ES-I3 (cell line): Measurements from ENCODE around the gene GLI3.

Experiments
- H3K36me3 ChIP-seq: 2 replicates; pipeline ENCODE4 v1.6.1; 2013; ENCODE audit warnings: mild to moderate bottlenecking, low read length, control low read depth, moderate library complexity; ENCODE audit not compliant: insufficient read depth
- H3K4me1 ChIP-seq: 2 replicates; pipeline ENCODE4 v1.6.1; 2013; ENCODE audit warnings: mild to moderate bottlenecking, control low read depth, low read length; ENCODE audit not compliant: insufficient read depth
- H3K9ac ChIP-seq: 2 replicates; pipeline ENCODE4 v1.6.1; 2013; ENCODE audit warnings: low read depth, mild to moderate bottlenecking, low read length, moderate library complexity
- H3K9me3 ChIP-seq: 2 replicates; pipeline ENCODE4 v1.6.1; 2013; ENCODE audit warnings: mild to moderate bottlenecking, low read length, moderate library complexity; ENCODE audit not compliant: control insufficient read depth, insufficient read depth

GLI3 gene

GRCh38 chr7:42162560-42163325 is 74.3 kb downstream of the GLI3 start:
- H3K9ac ChIP-seq = no peak overlapping the region
- H3K4me1 ChIP-seq = no peaks in the 10 kb centered on the region
- H3K36me3 ChIP-seq = no peaks in the 10 kb centered on the region
- H3K9me3 ChIP-seq = no peaks in the 10 kb centered on the region

GRCh38 chr7:42161719-42162118 is 75.3 kb downstream of the GLI3 start:
- no peaks in the 10 kb centered on the region for H3K36me3 ChIP-seq
- H3K9ac ChIP-seq = no peak overlapping the region
- H3K4me1 ChIP-seq = no peaks in the 10 kb centered on the region
- no peaks in the 10 kb centered on the region for H3K9me3 ChIP-seq

GRCh38 chr7:42161110-42161509 is 75.9 kb downstream of the GLI3 start:
- no peaks in the 10 kb centered on the region for H3K4me1 ChIP-seq
- H3K9ac ChIP-seq = no peak overlapping the region
- H3K9me3 ChIP-seq = no peaks in the 10 kb centered on the region
- no peaks in the 10 kb centered on the region for H3K36me3 ChIP-seq

GRCh38 chr7:42159130-42159529 is 77.9 kb downstream of the GLI3 start:
- no peaks in the 10 kb centered on the region for H3K36me3 ChIP-seq

GRCh38 chr7:42156967-42157721 is 79.9 kb downstream of the GLI3 start:
- Histone ChIP-seq H3K36me3 (no peaks in the 10 kb centered on the region), H3K9me3 (no peaks in the 10 kb centered on the region), H3K4me1 (peaks cover 10% of the 10 kb centered on the region), H3K9ac (no peak overlapping the region)

More at GRCh38 chr7:42159130-42159529, 77.9 kb downstream of the GLI3 start:
- Histone ChIP-seq H3K4me1 (no peaks in the 10 kb centered on the region), H3K9ac (no peak overlapping the region), H3K9me3 (no peaks in the 10 kb centered on the region)

- no peak overlapping the region for H3K9ac ChIP-seq
- H3K4me1 ChIP-seq = peaks cover 10% of the 10 kb centered on the region
- H3K9me3 ChIP-seq = no peaks in the 10 kb centered on the region
- no peaks in the 10 kb centered on the region for H3K36me3 ChIP-seq
Measured at GRCh38 chr7:42156291-42156865, 80.6 kb downstream of the GLI3 start.

- Histone ChIP-seq H3K36me3 (no peaks in the 10 kb centered on the region), H3K9ac (no peak overlapping the region), H3K4me1 (peaks cover 10% of the 10 kb centered on the region), H3K9me3 (no peaks in the 10 kb centered on the region)
Measured at GRCh38 chr7:42155584-42156290, 81.3 kb downstream of the GLI3 start.

GRCh38 chr7:42154173-42154572 is 82.8 kb downstream of the GLI3 start:
- no peak overlapping the region for H3K9ac ChIP-seq
- H3K4me1 ChIP-seq = peaks cover 10% of the 10 kb centered on the region
- no peaks in the 10 kb centered on the region for H3K36me3 ChIP-seq
- no peaks in the 10 kb centered on the region for H3K9me3 ChIP-seq

- no peaks in the 10 kb centered on the region for H3K36me3 ChIP-seq
- H3K9ac ChIP-seq = no peak overlapping the region
- H3K9me3 ChIP-seq = no peaks in the 10 kb centered on the region
- H3K4me1 ChIP-seq = peaks cover 10% of the 10 kb centered on the region
Measured at GRCh38 chr7:42152329-42153205, 84.4 kb downstream of the GLI3 start.

GRCh38 chr7:42151309-42151708 is 85.7 kb downstream of the GLI3 start:
- Histone ChIP-seq H3K4me1 (peaks cover 10% of the 10 kb centered on the region), H3K9ac (no peak overlapping the region), H3K9me3 (no peaks in the 10 kb centered on the region), H3K36me3 (no peaks in the 10 kb centered on the region)

- peaks cover 7% of the 10 kb centered on the region for H3K4me1 ChIP-seq
- no peaks in the 10 kb centered on the region for H3K9me3 ChIP-seq
- H3K9ac ChIP-seq = no peak overlapping the region
- peaks cover 5% of the 10 kb centered on the region; the same call in 1 of the 2 replicates for H3K36me3 ChIP-seq
Measured at GRCh38 chr7:42145539-42145938, 91.5 kb downstream of the GLI3 start.

- H3K9me3 ChIP-seq = no peaks in the 10 kb centered on the region
- no peak overlapping the region for H3K9ac ChIP-seq
- H3K4me1 ChIP-seq = peaks cover 7% of the 10 kb centered on the region
- peaks cover 5% of the 10 kb centered on the region; the same call in 1 of the 2 replicates for H3K36me3 ChIP-seq
Measured at GRCh38 chr7:42144604-42145003, 92.4 kb downstream of the GLI3 start.

GRCh38 chr7:42143711-42144600 is 93.1 kb downstream of the GLI3 start:
- H3K36me3 ChIP-seq = peaks cover 5% of the 10 kb centered on the region; the same call in 1 of the 2 replicates

More at GRCh38 chr7:42143711-42144600, 93.1 kb downstream of the GLI3 start:
- peaks cover 7% of the 10 kb centered on the region for H3K4me1 ChIP-seq
- H3K9ac ChIP-seq = no peak overlapping the region
- H3K9me3 ChIP-seq = no peaks in the 10 kb centered on the region
